Endothelial cell (in vitro differentiated cells): Measurements from ENCODE around the gene ASAP2. TPM values are rescaled to one million over a fixed set of nuclear protein-coding genes. Genes with fewer than 3 reads are reported as not detected.

Experiments used
- DNase-seq: peaks from one replicate; pipeline ENCODE4 v3.0.0; 2021; ENCODE audit warnings: low spot score
- H3K27ac Mint-ChIP-seq: one replicate; pipeline ENCODE4 v1.8.0; 2021; ENCODE audit warnings: mixed read lengths, inconsistent platforms; ENCODE audit not compliant: unreplicated experiment
- H3K27me3 Mint-ChIP-seq: one replicate; pipeline ENCODE4 v1.8.0; 2021; ENCODE audit warnings: mild to moderate bottlenecking, moderate library complexity, mixed read lengths, inconsistent platforms; ENCODE audit not compliant: unreplicated experiment
- H3K36me3 Mint-ChIP-seq: one replicate; pipeline ENCODE4 v1.8.0; 2021; ENCODE audit warnings: mild to moderate bottlenecking, low read depth, mixed read lengths, inconsistent platforms; ENCODE audit not compliant: unreplicated experiment
- H3K4me1 Mint-ChIP-seq: one replicate; pipeline ENCODE4 v1.8.0; 2021; ENCODE audit warnings: mild to moderate bottlenecking, mixed read lengths, inconsistent platforms; ENCODE audit not compliant: unreplicated experiment
- H3K4me3 Mint-ChIP-seq: one replicate; pipeline ENCODE4 v1.8.0; 2021; ENCODE audit warnings: mild to moderate bottlenecking, mixed read lengths, inconsistent platforms; ENCODE audit not compliant: unreplicated experiment
- H3K9me3 Mint-ChIP-seq: one replicate; pipeline ENCODE4 v1.8.0; 2021; ENCODE audit warnings: mixed read lengths, inconsistent platforms; ENCODE audit not compliant: unreplicated experiment
- CTCF ChIP-seq: fragments of 200-600 bp; sonication (generic); IDR thresholded peaks from one replicate; pipeline ENCODE4 v1.5.0; 2021; ENCODE audit warnings: antibody characterized with exemption; ENCODE audit not compliant: unreplicated experiment
- total RNA-seq: library from RNA; stranded (reverse); fragmentation: NEBNext Ultra II Directional; extraction: Animal tissue kit (Norgen Biotek cat#: 25700); gene quantifications from one replicate; pipeline ENCODE4 v1.2.1, GENCODE V29; 2021; ENCODE audit not compliant: unreplicated experiment

The ASAP2 gene
- total RNA-seq, 1 donor from 2014 or later = 31.8 TPM

- Mint-ChIP-seq H3K27me3 (peaks cover 2% of the 10 kb centered on the region), H3K4me3 (no peak overlapping the region), H3K36me3 (peaks cover 9% of the 10 kb centered on the region), H3K9me3 (no peaks in the 10 kb centered on the region), H3K27ac (no peak overlapping the region), H3K4me1 (peaks cover 45% of the 10 kb centered on the region)
- TF ChIP-seq CTCF = no peak
- DNase-seq = no peak
Observed at GRCh38 chr2:9220201-9220600, 13.6 kb downstream of the ASAP2 start.

- Mint-ChIP-seq H3K4me3 (no peak overlapping the region), H3K9me3 (no peaks in the 10 kb centered on the region), H3K27ac (no peak overlapping the region), H3K36me3 (peaks cover 9% of the 10 kb centered on the region), H3K27me3 (peaks cover 2% of the 10 kb centered on the region), H3K4me1 (peaks cover 55% of the 10 kb centered on the region)
- no peak for TF ChIP-seq CTCF
- DNase-seq = no peak
Observed at GRCh38 chr2:9221223-9221622, 14.6 kb downstream of the ASAP2 start.

GRCh38 chr2:9222239-9222892, 15.8 kb downstream of the ASAP2 start:
- peaks cover 2% of the 10 kb centered on the region for H3K27me3 Mint-ChIP-seq

GRCh38 chr2:9222893-9223287, 16.3 kb downstream of the ASAP2 start:
- TF ChIP-seq CTCF = no peak
- no peak for DNase-seq
- Mint-ChIP-seq H3K4me3 (no peak overlapping the region), H3K27me3 (peaks cover 2% of the 10 kb centered on the region), H3K9me3 (no peaks in the 10 kb centered on the region), H3K27ac (no peak overlapping the region), H3K36me3 (peaks cover 5% of the 10 kb centered on the region), H3K4me1 (peaks cover 68% of the 10 kb centered on the region)

More at GRCh38 chr2:9222239-9222892, 15.8 kb downstream of the ASAP2 start:
- no peak for TF ChIP-seq CTCF
- Mint-ChIP-seq H3K4me3 (no peak overlapping the region), H3K27ac (no peak overlapping the region), H3K4me1 (peaks cover 63% of the 10 kb centered on the region), H3K9me3 (no peaks in the 10 kb centered on the region), H3K36me3 (peaks cover 6% of the 10 kb centered on the region)
- DNase-seq = no peak

- TF ChIP-seq CTCF = no peak
- no peak overlapping the region for H3K4me3 Mint-ChIP-seq
- H3K36me3 Mint-ChIP-seq = no peaks in the 10 kb centered on the region
- no peaks in the 10 kb centered on the region for H3K9me3 Mint-ChIP-seq
- H3K27ac Mint-ChIP-seq = no peak overlapping the region
- H3K4me1 Mint-ChIP-seq = peaks cover 87% of the 10 kb centered on the region
- H3K27me3 Mint-ChIP-seq = peaks cover 3% of the 10 kb centered on the region
- DNase-seq = no peak
Observed at GRCh38 chr2:9225806-9226205, 19.2 kb downstream of the ASAP2 start.
